Stimulated activated effector memory CD8-positive, alpha-beta T cell treated with anti-CD3 and anti-CD28 coated beads, Interleukin-12 subunit alpha, Interleukin-12 subunit beta, amount 100 ng/mL, for 72 hours (primary cell): Measurements from ENCODE around the gene IL7R.
"Not testable (repeated sequence)": the region's sequence is repeated elsewhere in the genome, so short reads cannot be mapped to it uniquely, and the experiment has no call there.

Experiments used
- ATAC-seq: fragments of 150-1000 bp; cut with Tn5 transposase; 2 replicates; pipeline ENCODE4 v1.10.0; 2021
- DNase-seq, 2 donors: peaks; one replicate each; pipeline ENCODE4 v3.0.0; 2021 to 2022; ENCODE audit warnings: low spot score in 2 of 2
- H3K27ac Mint-ChIP-seq: one replicate; pipeline ENCODE4 v1.8.0; 2022; ENCODE audit warnings: mild to moderate bottlenecking, mixed read lengths
- H3K36me3 Mint-ChIP-seq: one replicate; pipeline ENCODE4 v1.8.0; 2022; ENCODE audit warnings: mild to moderate bottlenecking, mixed read lengths
- H3K4me1 Mint-ChIP-seq: one replicate; pipeline ENCODE4 v1.8.0; 2022; ENCODE audit warnings: mixed read lengths
- H3K4me3 Mint-ChIP-seq: one replicate; pipeline ENCODE4 v1.8.0; 2022; ENCODE audit warnings: mild to moderate bottlenecking, mixed read lengths
- H3K9me3 Mint-ChIP-seq: one replicate; pipeline ENCODE4 v1.8.0; 2022; ENCODE audit warnings: mixed read lengths

The IL7R gene

DNA sequence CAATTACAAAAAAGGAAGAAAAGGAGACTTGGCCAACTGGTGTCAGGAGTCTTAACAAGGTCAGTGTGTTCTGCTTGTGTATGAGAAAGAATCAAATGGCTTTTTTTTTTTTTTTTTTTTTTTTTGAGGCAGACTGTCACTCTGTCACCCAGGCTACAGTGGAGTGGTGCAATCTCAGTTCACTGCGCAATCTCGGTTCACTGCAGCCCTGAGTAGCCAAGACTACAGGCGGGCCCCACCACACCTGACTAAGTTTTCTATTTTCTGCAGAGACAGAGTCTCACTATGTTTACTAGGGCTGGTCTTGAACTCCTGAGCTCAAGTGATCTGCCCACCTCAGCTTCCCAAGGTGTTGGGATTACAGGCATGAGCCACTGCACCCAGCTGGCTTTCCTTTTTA, 3.1 kb upstream of the IL7R start:
- DNase-seq (peak in 1 of 2 donors; percentile 74), ATAC-seq (peak; percentile 68)
- H3K36me3 Mint-ChIP-seq, result peaks cover 46% of the 10 kb centered on the region
- H3K27ac Mint-ChIP-seq, result peak overlapping the region; percentile 92
- peak overlapping the region; percentile 68 for H3K4me3 Mint-ChIP-seq
- peaks cover 60% of the 10 kb centered on the region for H3K4me1 Mint-ChIP-seq
- peaks cover under 1% of the 10 kb centered on the region for H3K9me3 Mint-ChIP-seq

DNA sequence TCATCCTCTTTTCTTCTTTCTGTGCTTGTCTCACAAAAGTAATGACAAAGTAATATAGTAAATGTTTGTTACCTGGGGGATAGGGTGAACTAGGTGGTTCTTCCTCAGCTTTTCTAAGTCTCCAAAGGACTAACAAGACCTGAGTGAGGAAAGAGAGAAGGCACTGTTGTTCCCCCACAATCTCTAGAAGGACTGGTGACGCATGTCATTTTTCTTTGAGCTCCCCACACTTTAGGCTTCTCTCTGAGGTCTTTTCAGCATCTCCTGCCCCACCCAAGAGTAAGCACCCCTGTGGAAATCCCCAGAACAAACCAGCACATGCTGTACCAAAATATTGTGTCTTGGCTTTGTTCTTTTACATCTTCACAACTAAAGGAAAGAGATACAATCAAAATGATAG, 2.4 kb upstream of the IL7R start:
- Mint-ChIP-seq H3K4me1 (peaks cover 66% of the 10 kb centered on the region), H3K4me3 (peak overlapping the region; percentile 68), H3K36me3 (peaks cover 52% of the 10 kb centered on the region), H3K9me3 (no peaks in the 10 kb centered on the region), H3K27ac (peak overlapping the region; percentile 92)
- DNase-seq, result peak in 1 of 2 donors; percentile 74
- ATAC-seq, result peak; percentile 49

DNA sequence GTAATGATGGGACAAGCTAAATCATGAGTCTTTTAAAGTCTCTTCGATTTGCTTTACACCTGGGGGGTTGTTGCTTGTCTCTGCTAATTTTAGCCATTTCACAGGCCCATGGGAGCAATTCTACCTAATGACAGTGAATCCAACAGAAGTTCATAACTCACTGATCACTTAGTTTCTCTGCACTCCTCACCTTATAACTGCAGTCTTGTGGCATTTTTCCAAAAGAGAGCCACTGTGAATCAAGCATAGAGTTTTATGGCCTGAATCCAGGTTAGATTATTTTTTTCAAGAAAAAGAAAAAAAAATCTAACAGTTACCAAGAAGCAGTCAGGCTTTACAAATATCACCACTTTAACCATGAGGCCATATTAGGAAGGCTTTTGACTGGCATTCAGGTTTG, 1.5 kb upstream of the IL7R start:
- Mint-ChIP-seq H3K27ac (peak overlapping the region; percentile 92), H3K4me1 (peaks cover 71% of the 10 kb centered on the region), H3K4me3 (peak overlapping the region; percentile 68), H3K36me3 (peaks cover 62% of the 10 kb centered on the region), H3K9me3 (no peaks in the 10 kb centered on the region)
- DNase-seq (peak in 1 of 2 donors; percentile 37), ATAC-seq (no peak)

DNA sequence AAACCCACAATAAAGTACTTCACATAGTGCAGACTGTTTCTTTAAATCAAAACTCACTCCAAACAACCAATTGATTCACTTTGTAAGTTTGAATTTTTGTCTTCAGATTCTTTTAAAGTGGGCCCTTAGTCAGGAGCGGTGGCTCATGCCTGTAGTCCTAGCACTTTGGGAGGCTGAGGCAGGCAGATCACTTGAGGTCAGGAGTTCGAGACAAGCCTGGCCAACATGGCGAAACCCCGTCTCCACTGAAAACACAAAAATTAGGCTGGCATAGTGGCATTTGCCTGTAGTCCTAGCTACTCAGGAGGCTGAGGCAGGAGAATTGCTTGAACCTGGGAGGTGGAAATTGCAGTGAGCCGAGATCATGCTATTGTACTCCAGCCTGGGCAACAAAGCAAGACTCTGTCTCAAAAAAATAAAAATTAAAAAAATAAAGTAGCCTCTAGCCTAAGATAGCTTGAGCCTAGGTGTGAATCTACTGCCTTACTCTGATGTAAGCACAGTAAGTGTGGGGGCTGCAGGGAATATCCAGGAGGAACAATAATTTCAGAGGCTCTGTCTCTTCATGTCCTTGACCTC, 416 bp upstream of the IL7R start:
- peak overlapping the region; percentile 68 for H3K4me3 Mint-ChIP-seq
- not testable (repeated sequence) for ATAC-seq, H3K9me3 Mint-ChIP-seq
- peak overlapping the region; percentile 92 for H3K27ac Mint-ChIP-seq
- peak in 1 of 2 donors; percentile 56 for DNase-seq
- peaks cover 73% of the 10 kb centered on the region for H3K36me3 Mint-ChIP-seq
- H3K4me1 Mint-ChIP-seq, result peaks cover 75% of the 10 kb centered on the region

DNA sequence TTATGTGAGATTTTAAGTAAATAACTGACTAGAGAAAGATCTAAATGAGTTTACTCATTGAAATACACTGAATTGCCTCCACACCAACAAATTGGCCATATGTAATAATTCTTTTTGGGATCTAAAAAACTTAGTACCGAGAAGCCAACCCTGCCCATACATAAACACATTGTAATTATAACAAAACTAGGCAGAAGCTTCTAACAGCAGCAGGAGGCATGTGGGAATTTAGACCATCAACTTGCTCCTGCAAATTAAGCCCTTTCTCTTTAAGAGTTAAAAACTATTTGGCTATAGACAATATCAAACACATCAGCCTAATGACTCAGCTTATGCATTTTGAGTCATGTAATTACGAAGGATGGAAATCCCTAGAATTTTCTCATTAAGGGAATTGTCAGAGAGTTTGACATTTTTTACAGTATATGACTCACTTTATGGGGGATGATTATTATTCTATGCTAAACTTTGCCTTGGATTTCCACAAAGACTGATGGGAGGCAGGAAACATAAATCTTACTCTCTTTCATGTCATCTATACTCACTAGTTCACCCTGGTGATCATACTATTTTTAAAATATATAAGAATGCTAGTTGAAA, 1.0 kb downstream of the IL7R start:
- peak in 1 of 2 donors; percentile 50 for DNase-seq
- H3K36me3 Mint-ChIP-seq, result peaks cover 76% of the 10 kb centered on the region
- H3K4me1 Mint-ChIP-seq, result peaks cover 74% of the 10 kb centered on the region
- ATAC-seq, result no peak
- H3K27ac Mint-ChIP-seq, result peak overlapping the region; percentile 92
- no peaks in the 10 kb centered on the region for H3K9me3 Mint-ChIP-seq
- peak overlapping the region; percentile 68 for H3K4me3 Mint-ChIP-seq

DNA sequence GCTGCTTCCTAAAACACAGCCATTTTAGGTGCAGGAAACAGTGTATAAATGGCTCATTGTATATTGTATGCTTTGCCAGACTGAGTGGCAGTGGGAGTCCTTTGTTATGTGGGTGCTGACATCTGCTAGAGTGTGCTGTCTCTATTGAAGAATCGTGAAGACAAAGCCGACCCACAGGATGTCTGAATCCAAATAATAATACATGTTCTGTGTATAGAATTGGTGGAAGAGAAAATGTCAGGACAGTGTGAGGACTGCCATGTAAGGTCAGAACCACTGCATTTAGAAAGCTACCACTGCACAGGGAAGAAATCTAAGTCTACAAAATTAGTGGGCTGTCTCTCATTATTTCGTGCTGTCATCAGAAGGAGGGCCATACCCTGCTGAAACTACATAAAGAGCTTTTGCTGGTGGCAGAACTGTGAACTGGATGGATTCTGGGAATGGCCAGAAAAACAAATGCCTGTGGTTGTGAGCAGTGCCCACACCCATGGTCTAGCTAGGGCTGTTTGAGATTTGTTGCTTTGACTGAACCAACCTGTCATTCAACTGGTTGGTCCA, 2.5 kb downstream of the IL7R start:
- Mint-ChIP-seq H3K9me3 (no peaks in the 10 kb centered on the region), H3K27ac (peak overlapping the region; percentile 92), H3K4me1 (peaks cover 71% of the 10 kb centered on the region), H3K4me3 (peak overlapping the region; percentile 68), H3K36me3 (peaks cover 79% of the 10 kb centered on the region)
- peak; percentile 11 for ATAC-seq
- peak in 1 of 2 donors; percentile 55 for DNase-seq

DNA sequence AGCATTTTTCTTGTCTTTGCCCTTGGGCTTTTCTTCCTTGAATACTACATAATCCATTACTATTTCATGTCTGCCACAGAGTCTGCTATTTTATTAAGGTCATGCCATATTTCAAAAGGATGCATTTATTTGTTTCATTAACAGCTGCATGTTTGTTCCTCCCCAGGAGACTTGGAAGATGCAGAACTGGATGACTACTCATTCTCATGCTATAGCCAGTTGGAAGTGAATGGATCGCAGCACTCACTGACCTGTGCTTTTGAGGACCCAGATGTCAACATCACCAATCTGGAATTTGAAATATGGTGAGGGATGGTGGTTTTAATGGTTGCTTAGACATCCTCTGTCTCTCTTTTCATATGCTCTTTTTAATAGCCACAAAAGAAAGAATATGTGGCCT, 4.0 kb downstream of the IL7R start:
- peak in 1 of 2 donors; percentile 25 for DNase-seq
- Mint-ChIP-seq H3K27ac (peak overlapping the region; percentile 92), H3K9me3 (no peaks in the 10 kb centered on the region), H3K36me3 (peaks cover 88% of the 10 kb centered on the region), H3K4me1 (peaks cover 66% of the 10 kb centered on the region), H3K4me3 (peak overlapping the region; percentile 68)
- no peak for ATAC-seq

DNA sequence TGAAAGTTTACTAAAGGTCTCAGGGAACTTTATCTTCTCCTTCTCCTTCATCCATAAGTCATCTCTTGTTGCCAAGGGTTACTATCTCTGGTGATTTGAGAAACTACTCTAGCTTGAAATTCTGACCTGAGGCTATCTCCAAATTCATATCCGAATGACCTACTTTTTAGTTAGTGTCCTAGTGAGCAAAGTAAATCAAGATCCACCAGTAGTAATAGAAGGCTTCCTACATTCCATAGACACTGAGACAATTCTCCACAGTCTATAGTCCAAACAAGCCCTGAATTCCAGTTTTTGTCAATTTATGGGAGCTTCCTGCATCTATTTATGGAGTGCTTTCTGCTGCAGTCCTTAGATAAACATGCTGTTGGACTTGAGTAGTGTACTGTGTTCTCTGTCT, 5.0 kb downstream of the IL7R start:
- Mint-ChIP-seq H3K4me1 (peaks cover 65% of the 10 kb centered on the region), H3K27ac (peak overlapping the region; percentile 92)

DNA sequence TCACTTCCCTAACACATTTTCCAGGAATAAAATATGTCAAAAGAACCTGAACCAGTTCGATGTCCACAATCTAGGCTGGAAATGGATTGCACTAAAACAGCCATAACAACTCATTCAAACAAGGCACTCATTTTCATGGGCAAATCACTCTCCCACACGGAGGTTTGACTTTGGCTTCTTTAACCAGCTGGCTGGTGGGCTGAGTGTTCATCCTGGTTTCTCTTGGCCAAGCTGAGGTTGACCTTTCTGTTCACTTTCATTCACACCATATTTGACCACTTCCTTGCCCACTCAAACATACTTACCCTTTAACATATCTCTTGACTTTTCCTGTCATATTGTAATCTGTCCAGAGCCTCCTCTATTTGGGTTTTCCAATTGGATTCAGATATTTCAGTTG, 5.4 kb downstream of the IL7R start:
- Mint-ChIP-seq H3K36me3 (peaks cover 95% of the 10 kb centered on the region), H3K4me3 (peak overlapping the region; percentile 68), H3K9me3 (no peaks in the 10 kb centered on the region), H3K27ac (peak overlapping the region; percentile 92), H3K4me1 (peaks cover 64% of the 10 kb centered on the region)
- DNase-seq (peak in 1 of 2 donors; percentile 48), ATAC-seq (peak; percentile 34)

More for the DNA sequence above, 5.0 kb downstream of the IL7R start:
- ATAC-seq (no peak), DNase-seq (no peak)
- no peaks in the 10 kb centered on the region for H3K9me3 Mint-ChIP-seq
- H3K4me3 Mint-ChIP-seq, result peak overlapping the region; percentile 68
- peaks cover 95% of the 10 kb centered on the region for H3K36me3 Mint-ChIP-seq

DNA sequence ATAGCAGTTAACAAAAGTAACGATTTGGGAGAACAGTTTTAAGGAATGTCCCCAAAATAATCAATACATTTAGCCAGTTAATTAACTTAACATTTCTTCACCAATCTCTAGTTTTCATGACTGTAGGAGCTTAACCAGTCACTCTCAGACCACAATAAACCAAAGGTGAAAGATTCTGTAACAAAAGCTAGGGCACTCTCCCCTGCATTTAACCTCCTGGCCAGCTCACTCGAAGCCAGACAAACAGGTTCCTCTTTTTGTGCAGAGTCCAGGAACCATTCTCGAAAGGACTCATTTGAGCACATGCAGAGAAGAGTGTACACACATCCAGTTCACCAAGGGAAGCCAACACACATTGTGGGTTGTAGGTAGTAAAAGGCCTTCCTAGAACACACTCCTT, 6.5 kb downstream of the IL7R start:
- Mint-ChIP-seq H3K9me3 (no peaks in the 10 kb centered on the region), H3K27ac (peak overlapping the region; percentile 92), H3K4me1 (peaks cover 74% of the 10 kb centered on the region), H3K36me3 (peaks cover 97% of the 10 kb centered on the region), H3K4me3 (peak overlapping the region; percentile 68)
- DNase-seq (peak in 1 of 2 donors; percentile 46), ATAC-seq (peak; percentile 87)

DNA sequence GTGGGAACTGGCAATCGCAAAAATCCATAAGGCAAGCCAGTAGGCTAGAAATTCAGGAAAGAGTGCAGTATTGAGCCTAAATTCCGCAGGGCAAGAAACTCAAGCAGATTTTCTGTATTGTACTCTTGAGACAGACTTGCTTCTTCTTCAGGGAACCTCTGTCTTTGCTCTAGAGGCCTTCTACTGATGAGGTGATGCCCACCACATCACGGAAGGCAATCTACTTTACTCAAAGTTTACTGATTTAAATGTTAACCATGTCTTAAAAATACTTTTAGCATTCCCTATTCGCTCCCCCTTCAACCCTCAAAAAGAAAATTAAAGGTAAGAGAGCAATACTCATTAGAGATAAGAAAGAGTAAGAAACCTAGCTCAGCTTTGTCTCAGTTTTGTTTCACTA, 11.3 kb downstream of the IL7R start:
- Mint-ChIP-seq H3K4me1 (peaks cover 70% of the 10 kb centered on the region), H3K4me3 (no peak overlapping the region), H3K36me3 (peaks cover 99% of the 10 kb centered on the region), H3K9me3 (no peaks in the 10 kb centered on the region), H3K27ac (peak overlapping the region; percentile 3)
- DNase-seq (no peak), ATAC-seq (no peak)

DNA sequence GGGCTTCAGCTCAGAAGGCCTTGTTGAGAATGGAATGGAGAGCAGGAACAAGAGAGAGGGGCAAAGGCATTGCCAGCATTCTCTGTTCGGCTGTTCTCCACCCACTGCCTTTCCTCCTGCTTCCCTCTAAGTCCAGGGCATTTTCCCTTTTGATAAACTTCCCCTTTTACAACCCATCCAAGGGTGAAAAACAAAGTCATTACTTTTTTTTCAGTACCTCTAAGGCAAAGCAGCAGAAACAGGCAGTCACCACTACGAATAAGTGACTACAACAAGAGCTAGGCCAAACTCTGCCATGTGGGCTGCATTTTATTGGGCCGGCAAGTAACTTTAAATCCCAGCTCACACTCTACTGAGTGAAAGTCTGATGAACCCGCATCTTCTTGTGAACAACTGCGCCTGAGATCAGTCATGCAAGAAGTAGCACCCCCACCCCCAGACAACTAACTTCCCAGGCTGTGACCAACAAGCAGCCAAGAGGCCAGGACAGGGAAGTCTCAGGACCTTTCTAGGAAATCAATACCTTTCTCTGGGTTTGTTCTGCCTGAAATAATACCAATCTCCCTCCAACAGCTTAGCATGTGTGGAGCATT, 13.1 kb downstream of the IL7R start:
- ATAC-seq (peak; percentile 68), DNase-seq (peak in 1 of 2 donors; percentile 44)
- H3K27ac Mint-ChIP-seq, result peak overlapping the region; percentile 3
- H3K4me1 Mint-ChIP-seq, result peaks cover 64% of the 10 kb centered on the region
- H3K36me3 Mint-ChIP-seq, result peaks cover 96% of the 10 kb centered on the region
- H3K9me3 Mint-ChIP-seq, result no peaks in the 10 kb centered on the region
- no peak overlapping the region for H3K4me3 Mint-ChIP-seq

DNA sequence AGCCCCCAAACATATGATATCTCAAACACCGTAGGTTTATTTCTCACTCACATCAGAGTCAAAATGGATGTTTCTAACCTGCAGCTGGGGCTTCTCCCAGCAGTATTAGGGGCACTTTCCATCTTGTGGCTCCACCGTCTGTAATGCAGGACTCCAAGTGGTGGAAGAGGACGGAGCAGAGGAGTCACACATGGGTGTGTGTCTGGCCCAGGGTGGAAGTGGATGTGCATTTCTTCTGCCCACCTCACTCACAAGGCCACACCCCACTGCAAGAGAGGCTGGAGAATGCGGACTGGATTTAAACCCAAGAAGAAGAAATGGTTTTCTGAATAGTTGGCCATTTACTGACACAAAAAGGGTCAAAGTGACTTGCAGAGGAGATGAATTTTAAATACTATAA, 13.9 kb downstream of the IL7R start:
- H3K4me1 Mint-ChIP-seq, result peaks cover 56% of the 10 kb centered on the region
- no peaks in the 10 kb centered on the region for H3K9me3 Mint-ChIP-seq
- H3K27ac Mint-ChIP-seq, result peak overlapping the region; percentile 3
- H3K36me3 Mint-ChIP-seq, result peaks cover 96% of the 10 kb centered on the region
- ATAC-seq (no peak), DNase-seq (peak in 1 of 2 donors; percentile 33)
- H3K4me3 Mint-ChIP-seq, result no peak overlapping the region

DNA sequence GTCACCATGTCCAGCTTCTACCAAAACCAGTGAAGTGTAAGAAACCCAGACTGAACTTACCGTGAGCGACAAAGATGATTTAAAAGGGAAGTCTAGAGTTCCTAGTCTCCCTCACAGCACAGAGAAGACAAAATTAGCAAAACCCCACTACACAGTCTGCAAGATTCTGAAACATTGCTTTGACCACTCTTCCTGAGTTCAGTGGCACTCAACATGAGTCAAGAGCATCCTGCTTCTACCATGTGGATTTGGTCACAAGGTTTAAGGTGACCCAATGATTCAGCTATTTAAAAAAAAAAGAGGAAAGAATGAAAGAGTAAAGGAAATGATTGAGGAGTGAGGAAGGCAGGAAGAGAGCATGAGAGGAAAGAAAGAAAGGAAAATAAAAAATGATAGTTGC, 19.8 kb downstream of the IL7R start:
- ATAC-seq (peak; percentile 78), DNase-seq (no peak)
- H3K36me3 Mint-ChIP-seq, result peaks cover 68% of the 10 kb centered on the region
- H3K9me3 Mint-ChIP-seq, result no peaks in the 10 kb centered on the region
- peak overlapping the region; percentile 10 for H3K4me3 Mint-ChIP-seq
- H3K27ac Mint-ChIP-seq, result peak overlapping the region; percentile 48
- H3K4me1 Mint-ChIP-seq, result peaks cover 50% of the 10 kb centered on the region

DNA sequence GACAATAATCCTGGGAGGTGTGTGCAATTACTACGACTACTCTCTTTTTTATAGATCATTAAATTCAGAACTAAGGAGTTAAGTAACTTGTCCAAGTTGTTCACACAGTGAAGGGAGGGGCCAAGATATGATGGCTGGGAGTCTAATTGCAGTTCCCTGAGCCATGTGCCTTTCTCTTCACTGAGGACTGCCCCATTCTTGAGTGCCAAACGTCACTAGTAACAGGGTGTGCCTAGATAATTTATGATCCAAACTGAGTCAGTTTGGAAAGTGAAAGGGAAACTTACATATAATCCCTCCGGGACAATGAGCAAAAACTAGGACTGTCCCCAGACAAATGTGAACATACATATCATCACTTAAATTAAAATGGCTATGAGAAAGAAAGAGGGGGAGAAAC, 20.2 kb downstream of the IL7R start:
- H3K27ac Mint-ChIP-seq, result peak overlapping the region; percentile 48
- peaks cover 64% of the 10 kb centered on the region for H3K36me3 Mint-ChIP-seq
- no peaks in the 10 kb centered on the region for H3K9me3 Mint-ChIP-seq
- peaks cover 45% of the 10 kb centered on the region for H3K4me1 Mint-ChIP-seq
- no peak overlapping the region for H3K4me3 Mint-ChIP-seq
- DNase-seq (no peak), ATAC-seq (peak; percentile 43)
